HEK293T (cell line): ENCODE measurements around the gene EFR3B.

Experiments used
- ARNT ChIP-seq: fragments of 450-650 bp; IDR thresholded peaks from 2 replicates; pipeline ENCODE4 v1.6.1; 2017; ENCODE audit warnings: mild to moderate bottlenecking
- ELF4 ChIP-seq: fragments of 450-650 bp; IDR thresholded peaks from 2 replicates; pipeline ENCODE4 v1.6.1; 2017; ENCODE audit warnings: antibody characterized with exemption
- FOXK2 ChIP-seq: fragments of 450-650 bp; IDR thresholded peaks from 2 replicates; pipeline ENCODE4 v1.6.1; 2016; ENCODE audit warnings: mild to moderate bottlenecking
- FOXM1 ChIP-seq: fragments of 450-650 bp; IDR thresholded peaks from 2 replicates; pipeline ENCODE4 v1.6.1; 2017; ENCODE audit warnings: mild to moderate bottlenecking, borderline replicate concordance
- HDGF ChIP-seq: fragments of 450-650 bp; IDR thresholded peaks from 2 replicates; pipeline ENCODE4 v1.6.1; 2017; ENCODE audit warnings: antibody characterized with exemption, borderline replicate concordance
- SP1 ChIP-seq: fragments of 450-650 bp; IDR thresholded peaks from 2 replicates; pipeline ENCODE4 v1.6.1; 2017

GRCh38 chr2:25065768-25066167 lies 23.9 kb downstream of the EFR3B start:
- TF ChIP-seq FOXK2 (no peak), FOXM1 (no peak), SP1 (no peak), ARNT (no peak), HDGF (no peak), ELF4 (no peak)
